Measurements from ENCODE around the gene CFAP299.

CFAP299 gene

DNA sequence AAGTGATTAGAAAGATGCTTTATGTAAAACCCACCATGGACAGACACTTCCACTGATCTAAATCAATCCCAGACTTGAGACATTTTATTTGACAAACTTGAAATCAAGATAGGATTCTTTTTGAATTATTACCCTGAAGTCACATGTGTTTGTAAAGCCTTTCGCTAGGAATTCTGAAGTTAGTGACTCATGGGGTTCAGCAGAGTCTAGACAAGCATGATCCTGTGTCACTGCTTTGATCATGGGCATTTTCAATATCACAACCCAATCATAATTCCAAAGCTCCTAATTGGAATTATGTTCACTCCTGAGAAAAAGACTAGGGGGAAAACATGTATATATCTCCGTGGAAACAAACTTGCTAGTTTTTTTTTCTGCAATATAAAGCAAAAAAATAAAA lies 627.5 kb downstream of the CFAP299 start:
- DNase-seq, result no peak

GRCh38 chr4:80967346-80967745 lies 631.8 kb downstream of the CFAP299 start:
- DNase-seq, result no peak

DNA sequence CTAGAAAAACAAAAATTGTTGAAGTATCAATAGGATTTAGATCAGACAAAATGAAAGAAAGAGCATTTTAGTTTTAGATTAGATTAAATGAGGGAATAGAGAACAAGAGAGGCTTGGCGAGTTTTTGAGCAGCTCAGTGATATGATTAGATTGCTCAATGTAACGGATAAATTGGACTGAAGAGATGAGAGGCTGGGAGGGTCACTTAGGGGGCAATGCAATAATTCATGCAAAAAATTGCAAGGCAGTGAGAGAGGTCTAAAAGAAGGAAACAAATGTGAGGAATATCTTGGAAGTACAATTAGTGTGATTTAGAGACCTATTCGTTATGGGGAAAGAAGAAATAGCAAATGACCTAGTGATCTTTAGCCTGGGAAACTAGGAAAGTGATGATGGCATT lies 644.7 kb downstream of the CFAP299 start:
- DNase-seq, result no peak

DNA sequence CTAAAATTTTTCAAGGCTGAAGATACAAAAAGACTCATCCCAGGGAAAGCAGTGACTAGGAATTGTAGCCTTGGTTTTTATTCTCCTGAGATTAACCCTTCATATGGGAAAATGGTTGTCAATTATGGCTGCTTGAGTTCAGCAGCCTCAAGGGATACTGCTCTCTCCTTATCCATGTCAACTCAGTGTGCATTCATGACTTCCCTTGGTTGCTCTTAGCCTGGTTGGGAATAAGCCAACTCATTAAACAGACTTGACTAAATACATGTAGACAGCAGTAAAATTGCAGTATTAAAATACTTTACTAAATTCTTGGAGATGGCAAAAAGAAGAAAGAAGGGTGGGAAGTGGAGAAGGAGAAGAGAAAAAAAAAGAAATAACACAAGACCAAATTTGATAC lies 650.5 kb downstream of the CFAP299 start:
- no peak for DNase-seq

DNA sequence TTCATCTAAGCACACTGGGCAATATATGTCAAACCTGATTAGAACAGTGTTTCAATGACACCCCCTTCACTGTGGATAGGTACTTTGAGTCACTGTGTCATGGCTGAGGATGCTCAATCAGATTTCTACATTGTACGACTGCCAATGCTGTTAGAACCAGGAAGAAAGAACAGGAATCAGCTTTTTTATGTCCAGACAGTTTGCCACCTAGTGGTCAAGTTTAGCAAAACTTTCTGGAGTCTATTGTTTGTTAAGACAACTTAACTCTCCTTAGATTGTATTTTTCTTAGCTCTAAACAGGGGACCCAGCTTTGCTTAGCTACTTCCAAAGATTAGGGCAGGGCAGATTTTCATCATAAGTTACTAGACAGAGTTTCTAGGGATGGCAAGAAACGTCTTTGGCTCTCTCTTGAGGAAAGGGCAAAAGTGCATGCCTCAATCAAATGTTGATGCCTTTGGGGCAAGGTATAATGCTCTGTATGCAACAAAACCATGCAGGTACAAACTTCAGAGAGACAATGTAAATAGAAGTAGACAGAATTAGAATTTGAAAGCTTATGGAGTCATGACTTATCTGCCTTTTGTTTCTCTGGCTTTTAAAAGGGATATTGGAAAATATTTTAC lies 654.5 kb downstream of the CFAP299 start:
- DNase-seq, result peak; percentile 62

DNA sequence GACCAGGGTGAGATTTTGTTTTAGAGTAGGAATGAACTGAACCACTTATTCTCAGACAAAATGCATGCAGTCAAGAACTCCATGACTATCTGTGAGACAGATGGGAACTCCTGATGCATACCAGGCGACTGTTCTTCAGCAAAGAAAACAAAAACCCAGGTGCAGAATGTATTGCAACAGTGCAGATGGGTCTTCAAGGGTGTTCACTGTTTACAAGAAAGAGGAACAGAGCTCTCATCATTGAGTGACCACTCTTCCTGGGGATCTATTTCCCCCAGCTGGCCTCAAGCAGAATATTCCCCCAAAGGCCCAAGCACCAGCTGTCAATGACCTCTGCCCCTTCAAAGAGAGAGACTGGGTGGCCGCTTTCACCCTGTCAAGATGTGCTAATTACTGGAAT lies 655.3 kb downstream of the CFAP299 start:
- DNase-seq, result no peak

DNA sequence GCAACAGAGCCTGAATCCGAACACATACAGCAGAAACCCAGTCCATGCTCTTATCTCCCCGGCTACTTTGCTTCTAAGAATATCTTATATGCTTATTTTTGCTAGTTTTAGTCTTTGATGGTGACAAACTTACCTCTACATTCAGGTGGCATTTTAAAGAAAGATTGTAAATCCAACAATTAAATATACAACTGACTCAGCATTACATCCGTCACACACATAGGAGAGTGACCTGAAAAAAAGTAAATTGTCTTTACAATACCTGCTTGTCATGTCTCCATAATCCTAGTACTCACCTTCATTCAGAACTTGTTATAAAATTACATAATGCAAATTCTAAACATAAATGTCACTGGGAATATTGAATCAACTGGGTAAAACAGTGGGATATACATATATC lies 664.4 kb downstream of the CFAP299 start:
- DNase-seq, result no peak

DNA sequence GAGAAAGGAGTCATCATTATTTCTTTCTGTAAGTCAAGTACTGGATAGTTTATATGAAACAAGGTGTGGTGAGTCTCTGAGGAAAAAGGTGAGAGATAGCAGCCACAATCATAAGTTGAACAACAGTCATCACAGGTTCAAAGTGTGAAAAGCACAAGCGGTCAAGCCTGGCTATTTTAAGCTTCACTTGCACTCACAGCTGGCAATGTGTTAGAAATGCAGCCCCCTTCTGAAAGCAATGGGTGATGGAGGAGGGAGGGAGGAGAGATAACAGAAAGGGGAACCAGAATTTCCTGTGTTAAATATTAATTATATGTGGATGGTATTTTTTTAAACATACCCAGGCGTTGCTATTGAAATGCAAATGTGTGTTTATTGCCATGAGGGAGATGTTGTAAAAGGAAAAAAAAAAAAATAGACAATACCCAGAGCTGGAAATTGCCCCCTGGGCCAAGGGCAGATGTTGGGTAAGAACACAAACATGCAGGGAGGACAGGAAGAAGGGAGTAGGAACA lies 668.1 kb downstream of the CFAP299 start:
- peak; percentile 8 for DNase-seq

DNA sequence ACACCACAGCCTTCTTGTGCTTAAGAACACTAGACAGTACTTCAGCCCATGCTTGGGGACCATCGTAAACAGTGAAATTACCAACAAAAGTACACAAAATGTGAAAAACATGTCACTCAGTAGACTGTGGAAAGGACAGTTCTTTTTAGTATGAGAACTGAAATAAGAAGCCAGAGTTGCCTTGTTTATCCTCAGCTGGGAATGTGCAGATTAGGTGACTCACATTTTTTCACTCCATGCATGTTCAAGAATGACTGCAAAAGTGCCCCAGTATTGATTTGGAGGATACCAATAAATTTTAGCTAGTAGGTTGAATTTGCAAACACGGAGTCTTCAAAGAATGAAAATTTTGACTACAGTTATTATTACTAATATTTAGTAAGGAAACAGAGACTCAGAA lies 671.9 kb downstream of the CFAP299 start:
- no peak for DNase-seq
